RPMI7951 (cell line): Measurements from ENCODE around the gene PTRHD1. TPM values are rescaled to one million over a fixed set of nuclear protein-coding genes. Genes with fewer than 3 reads are reported as not detected.

Experiments
- DNase-seq: peaks from one replicate; pipeline ENCODE4 v3.0.0-alpha.2; 2012; ENCODE audit warnings: low read depth
- total RNA-seq: library from RNA; depleted of rRNA; stranded (reverse); fragments of >200 nt; shearing (Covaris generic); gene quantifications from 2 replicates; pipeline ENCODE4 v1.2.3, GENCODE V29; 2014; rRNA removed

The PTRHD1 gene
- total RNA-seq, 1 experiment from 2014 or later: 56.4 TPM

DNA sequence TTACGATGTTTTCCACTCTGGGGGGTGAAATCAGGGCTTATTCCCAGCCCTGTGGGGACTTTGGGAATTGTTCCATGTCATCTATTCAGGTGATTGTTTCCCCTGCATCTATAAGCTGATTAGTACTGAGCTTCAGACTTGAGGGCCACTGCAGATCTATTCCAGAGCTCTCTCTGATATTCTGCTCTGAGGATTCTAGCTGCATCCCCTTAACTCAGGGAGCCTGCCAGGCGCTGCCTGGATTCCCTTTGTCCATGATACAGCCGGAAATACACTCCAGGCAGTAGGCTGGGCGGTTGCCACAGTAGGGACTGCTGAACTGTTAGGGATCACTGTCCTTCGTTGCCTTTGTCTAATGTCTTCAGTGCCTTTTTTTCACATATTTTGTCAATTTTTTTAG lies 31.3 kb downstream of the PTRHD1 start:
- no peak for DNase-seq

DNA sequence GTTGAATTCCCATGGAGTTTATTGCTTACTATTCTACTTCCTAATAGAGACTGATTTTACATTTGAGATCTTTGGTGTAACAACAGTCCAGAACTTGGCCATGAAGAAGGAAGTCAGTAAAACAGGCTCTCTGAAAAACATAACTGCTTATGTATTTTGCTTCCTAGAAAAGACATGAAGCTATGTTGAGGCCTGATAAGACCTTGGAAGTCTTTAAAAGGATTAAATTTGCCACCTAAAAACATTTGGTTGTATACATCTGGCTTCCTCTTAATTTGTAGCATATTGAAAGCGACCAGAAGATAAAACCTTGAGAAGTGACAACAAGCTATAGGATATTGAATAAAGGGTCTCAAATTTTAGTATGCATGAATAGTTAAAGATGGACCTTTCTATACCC lies 36.4 kb downstream of the PTRHD1 start:
- DNase-seq: no peak

GRCh38 chr2:24754985-24755705 lies 38.0 kb downstream of the PTRHD1 start:
- DNase-seq: no peak

DNA sequence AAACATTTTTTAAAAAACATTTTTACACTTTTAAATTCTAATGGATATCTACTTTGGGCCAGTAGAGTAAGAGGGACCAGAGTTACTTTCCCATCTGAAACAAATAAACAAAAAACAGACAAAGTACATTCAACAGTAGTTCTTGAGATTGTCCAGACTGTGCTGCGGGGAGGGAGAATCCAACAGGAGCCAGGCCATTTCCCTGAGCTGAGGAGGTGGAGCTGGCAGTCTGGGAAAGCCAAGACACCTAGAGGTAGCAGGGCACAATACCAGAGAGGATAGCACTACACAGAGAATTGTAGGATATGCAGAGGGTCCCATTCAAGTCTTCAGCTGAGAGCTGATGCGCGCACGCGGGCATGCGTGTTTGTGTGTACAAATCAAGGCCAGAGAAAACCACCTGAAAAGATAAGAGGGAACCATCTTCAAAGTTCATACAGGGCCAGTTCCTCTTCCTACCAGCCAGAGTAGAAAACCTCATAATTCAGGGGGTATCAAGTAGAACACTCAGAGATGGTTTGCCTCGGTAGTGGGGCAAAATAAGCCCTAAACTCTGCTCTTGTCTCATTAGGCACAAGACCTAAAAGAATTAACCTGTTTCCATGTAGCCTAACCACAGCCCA lies 44.0 kb downstream of the PTRHD1 start:
- DNase-seq: no peak

DNA sequence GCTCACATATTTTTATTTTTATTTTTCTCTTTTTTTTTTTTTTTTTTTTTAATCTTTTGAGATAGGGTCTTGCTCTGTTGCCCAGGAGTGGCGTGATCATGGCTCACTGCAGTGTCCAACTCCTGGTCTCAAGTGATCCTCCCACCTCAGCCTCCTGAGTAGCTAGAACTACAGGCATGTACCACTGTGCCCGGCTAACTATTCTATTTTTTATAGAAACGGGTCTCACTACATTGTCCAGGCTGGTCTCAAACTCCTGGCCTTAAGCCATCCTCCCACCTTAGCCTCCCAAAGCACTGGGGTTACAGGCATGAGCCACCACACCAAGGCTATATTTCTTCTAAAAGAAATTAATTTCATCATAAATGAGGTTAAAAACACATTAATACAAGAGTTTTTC lies 45.9 kb downstream of the PTRHD1 start:
- DNase-seq: no peak

DNA sequence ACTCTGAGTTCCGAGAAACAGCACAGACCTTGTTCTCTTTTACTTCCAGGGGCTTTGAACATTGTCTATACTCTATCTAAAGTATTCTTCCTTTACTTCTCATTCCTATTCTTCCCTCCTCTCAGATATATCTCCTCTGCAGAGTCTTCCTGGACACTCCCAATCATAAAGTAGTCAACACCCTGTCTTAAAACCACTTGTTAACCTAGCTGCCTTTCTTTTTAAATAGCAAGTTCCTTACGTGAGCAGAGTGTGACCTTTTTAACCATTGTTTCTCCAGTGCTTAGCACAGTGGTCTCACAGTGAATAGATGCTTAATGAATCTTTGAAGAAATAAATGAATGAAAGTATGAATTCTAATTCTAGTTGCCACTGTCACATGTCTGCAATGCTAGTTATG lies 47.4 kb downstream of the PTRHD1 start:
- no peak for DNase-seq

- DNase-seq: no peak
Observed at GRCh38 chr2:24744356-24744755, 48.8 kb downstream of the PTRHD1 start.

DNA sequence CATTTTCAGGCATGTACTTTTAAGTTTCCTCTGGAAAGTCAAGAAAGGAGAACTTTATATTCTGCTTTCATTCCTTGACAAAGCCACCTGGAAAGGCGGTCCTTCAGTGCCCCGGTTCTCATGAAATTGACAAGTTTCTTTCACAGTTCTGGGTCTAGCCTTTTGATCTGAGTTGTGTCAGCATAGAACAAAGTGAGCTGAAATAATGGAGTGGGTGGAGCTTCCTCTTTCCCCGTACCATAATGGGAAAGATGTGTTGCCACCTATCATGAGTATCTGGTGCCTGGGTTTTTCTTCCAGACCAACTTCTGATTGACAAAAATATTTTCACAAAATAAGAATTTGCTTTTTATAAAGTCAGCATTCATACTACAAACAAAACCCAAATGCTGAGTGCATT lies 49.3 kb downstream of the PTRHD1 start:
- no peak for DNase-seq

GRCh38 chr2:24742730-24743129 lies 50.5 kb downstream of the PTRHD1 start:
- no peak for DNase-seq

GRCh38 chr2:24740142-24740541 lies 53.0 kb downstream of the PTRHD1 start:
- no peak for DNase-seq

Other genes starting within 250 kb of the PTRHD1 start
- gene CENPO, start within 50 bp of the PTRHD1 start, total RNA-seq: 40.9 and 44.9 TPM in 2 replicates
- 16.4 and 21.3 TPM in 2 replicates for gene ADCY3, start 126.8 kb upstream of the PTRHD1 start, total RNA-seq
- 4.2 and 5.6 TPM in 2 replicates for gene DNAJC27, start 178.6 kb upstream of the PTRHD1 start, total RNA-seq
- 0.60 and 1.1 TPM in 2 replicates for gene EFR3B, start 248.7 kb upstream of the PTRHD1 start, total RNA-seq